HL-60 (cell line): ENCODE measurements around the gene PKN2.

ENCODE experiments used
- CTCF ChIP-seq: IDR thresholded peaks from one replicate; pipeline ENCODE4 v1.5.1; 2011; ENCODE audit warnings: low read length, control low read depth, inconsistent platforms; ENCODE audit not compliant: insufficient read depth
- POLR2AphosphoS5 ChIP-seq: IDR thresholded peaks from 2 replicates; pipeline ENCODE4 v1.6.1; 2012; ENCODE audit warnings: low read depth
- REST ChIP-seq: IDR thresholded peaks from 2 replicates; pipeline ENCODE4 v1.6.1; 2012; ENCODE audit warnings: low read depth; ENCODE audit not compliant: insufficient replicate concordance
- SPI1 ChIP-seq: IDR thresholded peaks from 2 replicates; pipeline ENCODE4 v1.6.1; 2012; ENCODE audit warnings: low read depth, mild to moderate bottlenecking, borderline replicate concordance

- TF ChIP-seq CTCF (no peak), POLR2AphosphoS5 (no peak), REST (no peak), SPI1 (0 out of 2 replicates have a peak, but pooled peaks have one; percentile 5)
Measured at GRCh38 chr1:88648706-88649105, 35.4 kb upstream of the PKN2 start.
